8988T (cell line): Measurements from ENCODE around the gene RASSF5.
A peak's percentile ranks its signal among the peaks of the same experiment; 100 is the strongest.

Source experiments
- DNase-seq: peaks from one replicate; pipeline ENCODE4 v3.0.0; 2011

Gene RASSF5

DNA sequence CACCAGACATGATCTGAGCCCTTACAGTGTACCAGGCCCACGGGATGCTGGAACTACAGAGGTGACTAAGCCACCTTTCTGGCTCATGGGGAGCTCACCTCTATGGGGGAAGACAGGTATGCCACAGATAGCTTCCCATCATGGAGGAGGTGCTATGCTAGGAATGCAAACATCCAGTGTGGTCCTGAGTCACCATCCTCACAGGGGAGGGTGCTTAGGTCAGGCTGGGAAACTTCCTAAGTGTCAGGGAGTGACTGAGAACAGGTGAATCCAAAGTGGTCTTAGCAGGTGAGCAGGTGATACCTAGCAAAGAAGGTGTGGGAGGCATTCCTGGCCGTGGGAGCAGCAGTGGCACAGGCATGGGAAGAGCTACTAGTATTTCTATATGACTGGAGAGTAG lies 8.6 kb upstream of the RASSF5 start:
- no peak for DNase-seq

- no peak for DNase-seq
These were observed 7.3 kb upstream of the RASSF5 start for GRCh38 chr1:206500046-206500445.

GRCh38 chr1:206501881-206502280 lies 5.5 kb upstream of the RASSF5 start:
- no peak for DNase-seq

- DNase-seq: no peak
These were observed 4.9 kb upstream of the RASSF5 start for GRCh38 chr1:206502403-206502802.

DNA sequence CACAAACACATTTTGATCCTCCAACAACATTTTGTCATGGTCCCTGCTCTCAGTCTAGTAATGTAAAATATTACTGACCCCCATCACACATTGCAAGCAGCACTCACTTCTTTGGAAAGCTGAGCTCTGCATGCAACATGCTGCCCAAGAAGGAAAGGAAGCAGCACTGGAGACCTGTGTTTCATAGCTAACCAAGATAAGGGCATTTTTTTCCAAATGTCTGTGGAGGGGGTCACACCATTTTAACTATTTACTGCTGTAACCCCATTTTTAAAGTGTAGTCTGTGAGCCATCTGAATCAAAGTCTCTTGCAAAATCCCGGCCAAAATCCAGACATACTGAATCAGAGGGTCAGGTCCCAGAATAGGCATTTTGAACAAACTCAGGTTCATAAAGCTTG lies 4.5 kb upstream of the RASSF5 start:
- DNase-seq: no peak

DNA sequence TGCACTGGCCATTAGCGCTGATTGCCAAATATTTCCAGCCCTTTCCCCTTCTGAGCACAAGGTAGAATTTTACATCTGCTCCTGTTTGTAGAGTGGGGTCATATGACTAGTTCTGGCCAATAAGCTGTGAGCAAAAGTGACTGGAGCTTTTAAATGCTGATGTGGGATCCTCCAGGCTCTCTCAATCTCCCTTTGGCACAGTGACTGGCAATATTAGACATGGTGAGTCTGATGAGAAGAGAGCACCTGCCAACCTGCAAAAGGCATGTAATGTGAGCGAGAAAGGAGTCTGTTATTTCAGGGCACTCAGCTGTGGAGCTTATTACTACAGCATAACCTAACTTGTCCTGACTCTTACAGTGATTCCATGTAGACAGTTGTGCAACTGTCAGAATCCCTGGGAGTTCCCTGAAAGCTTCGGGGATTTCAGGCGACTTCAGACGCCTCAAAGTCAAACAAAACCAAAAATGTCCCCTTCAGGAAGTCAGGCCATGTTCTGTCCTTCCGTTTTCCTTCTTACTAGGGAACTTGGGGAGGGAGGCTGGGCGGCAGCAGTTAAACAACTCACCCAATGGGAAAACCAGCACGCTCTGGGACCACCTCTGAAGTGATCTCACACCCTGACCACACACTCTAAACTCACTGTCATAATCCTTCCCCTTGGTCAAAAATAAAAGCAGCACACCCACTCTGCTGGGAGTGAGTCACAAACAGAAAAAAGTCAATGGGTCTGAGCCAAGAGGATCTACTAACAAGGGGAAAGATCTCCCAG lies 3.6 kb upstream of the RASSF5 start:
- DNase-seq: no peak

DNA sequence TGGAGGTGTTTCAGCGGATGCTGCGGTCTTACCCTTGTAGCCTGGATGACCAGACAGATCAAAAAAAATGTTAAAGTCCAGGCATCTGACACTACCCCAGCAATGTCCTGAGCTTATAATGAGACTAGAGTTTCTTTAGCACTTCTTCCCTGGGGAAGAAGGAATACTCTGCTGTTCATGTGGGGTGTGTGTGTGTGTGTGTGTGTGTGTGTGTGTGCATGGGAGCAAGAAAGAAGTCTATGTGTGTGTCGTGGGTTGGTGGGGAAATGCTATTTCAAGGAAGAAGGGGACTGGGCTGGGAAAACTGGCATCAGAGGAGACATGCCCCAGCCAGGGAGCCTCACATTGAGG lies 3.0 kb upstream of the RASSF5 start:
- no peak for DNase-seq

- peak; percentile 65 for DNase-seq
These were observed 1.5 kb upstream of the RASSF5 start for GRCh38 chr1:206505702-206506355.

GRCh38 chr1:206506405-206507283 lies 687 bp upstream of the RASSF5 start:
- no peak for DNase-seq

DNA sequence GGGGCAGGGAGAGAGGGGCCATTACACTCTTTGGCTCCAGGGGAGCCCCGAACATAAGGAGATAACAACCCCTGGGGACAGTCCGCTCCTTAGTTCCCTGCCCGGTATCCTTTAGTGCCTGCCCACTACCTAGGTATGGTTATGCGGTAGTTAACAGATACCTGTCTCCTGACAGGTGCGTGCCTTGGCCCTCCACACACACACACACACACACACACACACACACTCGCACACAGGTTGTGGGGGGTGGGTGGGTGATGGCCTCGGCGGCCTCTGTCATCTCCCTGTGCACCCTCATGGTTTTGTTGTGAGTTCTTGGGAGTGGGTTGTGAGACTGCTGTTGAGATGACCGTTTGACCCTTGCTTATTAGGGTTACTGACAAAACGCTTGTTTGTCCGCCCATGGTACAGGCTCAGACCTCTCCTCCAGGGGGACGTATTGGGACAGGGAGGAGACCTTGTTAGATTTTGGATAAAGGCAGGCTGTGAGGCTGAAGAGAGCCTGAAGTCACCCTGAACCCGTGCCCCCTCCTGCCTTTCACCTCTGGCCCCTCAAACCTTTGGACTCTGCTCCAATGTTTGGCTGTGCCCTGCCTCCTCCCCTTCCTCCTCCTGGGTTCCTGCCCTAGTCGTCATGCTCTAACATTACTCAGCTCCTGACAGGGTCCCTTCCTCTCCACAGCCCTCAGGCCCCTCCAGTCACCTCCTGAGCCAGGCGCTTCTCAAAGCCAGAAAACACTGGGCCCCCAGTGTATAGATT lies 979 bp downstream of the RASSF5 start:
- DNase-seq: no peak

GRCh38 chr1:206508956-206509355 lies 1.6 kb downstream of the RASSF5 start:
- DNase-seq: no peak

GRCh38 chr1:206509612-206510257 lies 2.4 kb downstream of the RASSF5 start:
- no peak for DNase-seq

DNA sequence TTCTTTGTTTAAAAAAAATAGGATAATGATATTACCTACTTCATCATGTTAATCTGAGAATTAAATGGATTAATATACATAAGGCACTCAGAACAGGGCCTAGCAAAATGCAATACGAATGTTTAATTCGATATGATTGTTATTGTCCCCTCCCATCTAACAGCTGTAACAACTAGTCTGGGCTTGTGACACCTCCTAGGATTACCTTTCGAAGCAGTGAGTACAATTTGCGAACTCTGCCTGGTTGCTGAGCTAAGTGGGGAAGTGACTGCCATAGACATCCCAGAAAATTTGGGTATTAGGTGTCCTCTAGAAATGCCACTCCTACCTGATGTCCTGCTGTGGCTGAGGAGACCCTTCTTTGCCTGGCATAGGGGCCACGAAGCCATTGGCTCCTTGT lies 3.0 kb downstream of the RASSF5 start:
- DNase-seq: no peak

DNA sequence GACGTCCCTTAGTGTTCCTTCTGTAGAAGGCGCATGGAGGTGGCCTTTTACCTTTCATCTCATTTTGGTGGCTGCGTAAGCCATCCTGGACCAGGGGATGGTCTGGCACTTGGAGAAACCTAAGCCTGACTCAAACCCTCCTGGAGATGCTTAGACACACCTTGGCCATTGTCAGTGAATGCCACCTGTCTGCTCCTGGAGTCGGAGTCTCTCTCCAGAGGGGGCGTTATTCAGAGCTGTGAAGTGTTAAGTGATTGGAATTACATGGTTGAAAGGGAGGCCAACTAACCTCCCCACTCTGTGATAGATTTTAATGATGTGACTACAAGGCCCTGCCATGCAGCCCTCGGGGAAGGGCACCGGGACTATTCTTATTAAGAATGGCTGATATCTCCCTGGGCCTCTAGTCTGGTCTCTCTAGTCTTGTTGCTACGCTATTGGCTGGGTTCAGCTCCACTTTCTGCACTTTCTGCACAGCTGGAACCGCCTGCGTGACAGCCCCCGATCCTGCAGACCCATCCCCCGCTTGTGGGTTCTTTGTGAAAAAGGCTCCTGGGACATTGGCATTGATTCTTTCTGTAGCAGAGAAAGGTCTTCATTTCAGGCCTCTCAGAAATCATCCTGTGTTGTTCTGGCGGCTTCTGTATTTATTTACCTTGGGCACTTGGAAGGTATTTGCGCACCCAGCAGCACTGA lies 4.2 kb downstream of the RASSF5 start:
- DNase-seq: no peak

GRCh38 chr1:206512058-206512850 lies 4.9 kb downstream of the RASSF5 start:
- no peak for DNase-seq

DNA sequence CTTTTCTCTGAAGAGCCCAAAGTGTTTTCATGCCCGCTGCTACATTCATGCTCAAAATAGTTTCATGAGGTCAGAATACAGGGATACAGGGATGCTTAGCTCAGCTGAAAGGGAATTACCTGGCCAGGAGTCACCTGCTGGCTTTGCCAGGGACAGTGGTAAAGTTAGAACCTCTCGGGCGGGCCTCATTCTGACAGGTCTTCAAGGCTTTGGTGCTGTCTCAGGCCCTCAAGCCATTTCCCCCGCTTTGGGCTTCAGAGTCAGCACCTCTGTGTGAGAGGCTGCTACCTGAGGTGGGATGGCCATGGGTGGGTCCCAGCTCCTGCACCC lies 5.5 kb downstream of the RASSF5 start:
- no peak for DNase-seq

GRCh38 chr1:206513312-206514111 lies 6.2 kb downstream of the RASSF5 start:
- peak; percentile 72 for DNase-seq

DNA sequence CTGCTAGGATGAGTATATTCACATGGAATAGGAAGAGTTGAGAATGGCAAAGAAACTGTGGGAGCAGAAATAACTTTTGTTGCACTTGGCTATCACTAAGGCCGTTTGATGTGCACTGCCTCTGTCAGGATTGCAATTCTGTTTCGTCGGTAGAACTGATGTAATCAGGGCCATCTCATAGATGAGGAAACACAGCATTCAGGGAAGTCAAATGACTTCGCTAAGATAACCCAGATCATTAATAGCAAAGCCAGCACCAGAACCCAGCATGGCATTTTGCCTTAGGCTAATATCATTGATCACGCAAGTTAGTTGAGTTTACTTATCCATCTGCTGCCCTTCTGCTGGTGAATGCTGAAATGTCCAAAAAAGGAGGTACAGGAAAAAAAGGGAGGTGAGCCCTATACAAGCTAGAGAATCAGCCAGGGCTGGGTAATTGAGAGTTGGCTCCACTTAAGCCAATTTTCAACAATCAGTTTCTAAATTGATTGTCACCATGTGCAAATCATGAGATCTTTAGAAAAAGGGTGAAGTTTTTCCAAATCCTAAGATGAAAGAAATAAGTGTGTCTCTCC lies 7.6 kb downstream of the RASSF5 start:
- DNase-seq: no peak

DNA sequence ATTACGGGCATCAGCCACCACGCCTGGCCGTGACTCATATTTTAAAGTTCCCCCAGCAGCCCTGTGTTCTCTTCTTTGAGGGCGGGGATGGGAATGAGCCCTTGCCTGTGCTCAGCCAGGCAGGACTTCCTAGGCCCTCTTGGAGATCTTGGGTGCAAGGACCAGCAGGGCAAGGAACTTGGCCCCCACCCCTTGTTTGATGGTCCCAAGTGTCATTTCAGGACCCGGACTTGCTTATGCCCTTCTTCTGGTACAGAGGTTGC lies 9.3 kb downstream of the RASSF5 start:
- no peak for DNase-seq

DNA sequence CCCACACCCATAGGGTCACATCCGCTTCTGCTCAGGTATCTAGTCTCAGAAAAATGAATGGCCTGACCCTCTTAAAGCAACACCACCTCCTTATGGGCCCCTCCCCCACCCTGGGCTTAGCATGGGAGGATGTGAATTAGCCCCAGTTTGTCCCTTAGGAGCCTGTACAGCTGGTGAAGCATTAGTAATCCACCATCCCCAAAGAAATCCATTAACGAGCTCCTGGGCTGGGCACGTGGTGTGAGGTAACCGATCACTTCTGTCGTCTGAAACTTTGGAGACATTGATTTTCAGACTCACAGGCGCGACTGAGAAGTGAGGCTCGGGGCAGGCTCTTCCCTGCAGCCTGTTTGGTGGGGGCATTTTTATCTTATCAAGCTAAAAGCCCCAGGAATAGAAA lies 10.5 kb downstream of the RASSF5 start:
- no peak for DNase-seq
